PC-3 (cell line): Measurements from ENCODE around the gene SYDE1. TPM values are rescaled to one million over a fixed set of nuclear protein-coding genes. Genes with fewer than 3 reads are reported as not detected.
A peak's percentile ranks its signal among the peaks of the same experiment; 100 is the strongest.

Source experiments
- ATAC-seq: fragments of 200-7000 bp; cut with Tn5 transposase; 2 replicates; pipeline ENCODE4 v1.9.1; 2020; ENCODE audit warnings: mild to moderate bottlenecking, moderate library complexity
- BruUV-seq: library from RNA; stranded (reverse); fragments of 400-500 nt; replicated peaks from 2 replicates; lab custom pipeline; 2021; lab: Mats Ljungman, UMichigan
- CTCF ChIA-PET: fragments of 300-600 bp; sonication (Branson Sonifier 250); formaldehyde crosslinking; loops from one replicate; lab custom pipeline; 2022; ENCODE audit warnings: antibody characterized with exemption; lab: Charles Lee
- POLR2A ChIA-PET: fragments of 300-600 bp; sonication (Branson Sonifier 250); formaldehyde crosslinking; loops from one replicate; lab custom pipeline; 2022; ENCODE audit warnings: antibody characterized with exemption; ENCODE audit not compliant: unreplicated experiment; lab: Charles Lee
- DNase-seq: peaks from one replicate; pipeline ENCODE4 v3.0.0-alpha.2; 2015
- H2AFZ ChIP-seq: fragments of 300-600 bp; sonication (generic); 2 replicates; pipeline ENCODE4 v1.6.0; 2016; ENCODE audit warnings: antibody characterized with exemption, low read length
- H3F3A ChIP-seq: fragments of 300-600 bp; sonication (generic); one replicate; pipeline ENCODE4 v1.6.0; 2017; ENCODE audit warnings: antibody characterized with exemption, low read length, control low read depth, mild to moderate bottlenecking; ENCODE audit not compliant: unreplicated experiment
- H3K27ac ChIP-seq: fragments of 300-600 bp; sonication (generic); 2 replicates; pipeline ENCODE4 v1.5.1; 2016; ENCODE audit warnings: mild to moderate bottlenecking, low read length
- H3K27me3 ChIP-seq: fragments of 300-600 bp; sonication (generic); 2 replicates; pipeline ENCODE4 v1.6.1; 2016; ENCODE audit warnings: low read length, mixed read lengths
- H3K36me3 ChIP-seq: fragments of 300-600 bp; sonication (generic); 2 replicates; pipeline ENCODE4 v1.6.1; 2016; ENCODE audit warnings: low read depth, mixed run types, low read length, mixed read lengths
- H3K4me1 ChIP-seq: fragments of 300-600 bp; sonication (generic); 2 replicates; pipeline ENCODE4 v1.5.1; 2016; ENCODE audit warnings: low read length; ENCODE audit not compliant: insufficient read depth
- H3K4me2 ChIP-seq: fragments of 300-600 bp; sonication (generic); 2 replicates; pipeline ENCODE4 v1.6.0; 2016; ENCODE audit warnings: low read length
- H3K4me3 ChIP-seq: fragments of 300-600 bp; sonication (generic); 2 replicates; pipeline ENCODE4 v1.5.1; 2016; ENCODE audit warnings: mild to moderate bottlenecking, low read length, mixed read lengths
- H3K79me2 ChIP-seq: fragments of 300-600 bp; sonication (generic); 2 replicates; pipeline ENCODE4 v1.6.1; 2017; ENCODE audit warnings: low read length, mixed read lengths
- H3K9ac ChIP-seq: fragments of 300-600 bp; sonication (generic); 2 replicates; pipeline ENCODE4 v1.6.0; 2016; ENCODE audit warnings: mild to moderate bottlenecking, low read length
- H3K9me2 ChIP-seq: fragments of 300-600 bp; sonication (generic); replicated peaks from 2 replicates; pipeline ENCODE4 v1.6.1; 2016; ENCODE audit warnings: mixed run types, low read length, mixed read lengths
- H3K9me3 ChIP-seq: fragments of 300-600 bp; sonication (generic); 2 replicates; pipeline ENCODE4 v1.6.1; 2016; ENCODE audit warnings: low read length, mixed read lengths
- H4K20me1 ChIP-seq: fragments of 300-600 bp; sonication (generic); 2 replicates; pipeline ENCODE4 v1.6.1; 2016; ENCODE audit warnings: low read length, mixed read lengths
- EZH2 ChIP-seq: fragments of 300-600 bp; sonication (generic); IDR thresholded peaks from one replicate; pipeline ENCODE4 v1.6.1; 2017; ENCODE audit warnings: antibody characterized with exemption, mild to moderate bottlenecking, low read length; ENCODE audit not compliant: unreplicated experiment
- EZH2phosphoT487 ChIP-seq: fragments of 300-600 bp; sonication (generic); IDR thresholded peaks from 2 replicates; pipeline ENCODE4 v1.6.1; 2018; ENCODE audit warnings: mild to moderate bottlenecking, antibody characterized with exemption, low read length, borderline replicate concordance
- intact Hi-C: fragments of 100-400 bp; cut with micrococcal nuclease; formaldehyde crosslinking; loops from 2 replicates; pipeline ENCODE4 v1.9.0; 2023
- total RNA-seq: library from RNA; depleted of rRNA; stranded (reverse); fragments of >200 nt; gene quantifications from 2 replicates; pipeline ENCODE4 v1.2.3, GENCODE V29; 2014
- TF ChIP-seq, protein P1 (sequence below): fragments of 300-600 bp; sonication (generic); conservative IDR thresholded peaks from 2 replicates; pipeline ENCODE4 v1.5.1; 2017; ENCODE audit warnings: antibody characterized with exemption, low read depth, mild to moderate bottlenecking, low read length

SYDE1 gene
- total RNA-seq, 1 experiment from 2014 or later: 13.8 TPM

GRCh38 chr19:15149737-15150136 lies 42.5 kb downstream of the SYDE1 start:
- ChIA-PET CTCF (interaction anchor here (0.6 kb wide), 1 partner anchor 58 kb away, joined by 8 read pairs; no protein-coding TSS in a partner anchor), POLR2A (no interaction called here)
- Histone ChIP-seq H3K4me3 (no peak overlapping the region), H3F3A (no peaks in the 10 kb centered on the region), H3K79me2 (no peaks in the 10 kb centered on the region), H3K4me1 (no peaks in the 10 kb centered on the region), H3K36me3 (no peaks in the 10 kb centered on the region), H3K9me3 (0 out of 2 replicates have a peak, but pooled peaks cover under 1% of the 10 kb centered on the region), H4K20me1 (no peaks in the 10 kb centered on the region), H3K9me2 (no peaks in the 10 kb centered on the region), H3K9ac (no peak overlapping the region), H2AFZ (no peak overlapping the region), H3K27ac (no peak overlapping the region), H3K27me3 (no peaks in the 10 kb centered on the region), H3K4me2 (no peak overlapping the region)
- intact Hi-C loops: loop anchor here (1.0 kb wide), 3 partner anchors 48 to 278 kb away; no protein-coding TSS in a partner anchor
- BruUV-seq: no TSS peak
- TF ChIP-seq EZH2phosphoT487: no peak
- no peak for TF ChIP-seq EZH2
- TF ChIP-seq, protein P1, sequence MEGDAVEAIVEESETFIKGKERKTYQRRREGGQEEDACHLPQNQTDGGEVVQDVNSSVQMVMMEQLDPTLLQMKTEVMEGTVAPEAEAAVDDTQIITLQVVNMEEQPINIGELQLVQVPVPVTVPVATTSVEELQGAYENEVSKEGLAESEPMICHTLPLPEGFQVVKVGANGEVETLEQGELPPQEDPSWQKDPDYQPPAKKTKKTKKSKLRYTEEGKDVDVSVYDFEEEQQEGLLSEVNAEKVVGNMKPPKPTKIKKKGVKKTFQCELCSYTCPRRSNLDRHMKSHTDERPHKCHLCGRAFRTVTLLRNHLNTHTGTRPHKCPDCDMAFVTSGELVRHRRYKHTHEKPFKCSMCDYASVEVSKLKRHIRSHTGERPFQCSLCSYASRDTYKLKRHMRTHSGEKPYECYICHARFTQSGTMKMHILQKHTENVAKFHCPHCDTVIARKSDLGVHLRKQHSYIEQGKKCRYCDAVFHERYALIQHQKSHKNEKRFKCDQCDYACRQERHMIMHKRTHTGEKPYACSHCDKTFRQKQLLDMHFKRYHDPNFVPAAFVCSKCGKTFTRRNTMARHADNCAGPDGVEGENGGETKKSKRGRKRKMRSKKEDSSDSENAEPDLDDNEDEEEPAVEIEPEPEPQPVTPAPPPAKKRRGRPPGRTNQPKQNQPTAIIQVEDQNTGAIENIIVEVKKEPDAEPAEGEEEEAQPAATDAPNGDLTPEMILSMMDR: no peak
- ATAC-seq (no peak), DNase-seq (no peak)

- ATAC-seq: peak; percentile 52; the same call in 1 of the 2 replicates
- intact Hi-C loops: no loop called here
- Histone ChIP-seq H3K36me3 (no peaks in the 10 kb centered on the region; the same call in 1 of the 2 replicates), H3K27ac (no peak overlapping the region), H4K20me1 (no peaks in the 10 kb centered on the region), H3K27me3 (no peaks in the 10 kb centered on the region), H3K4me1 (no peaks in the 10 kb centered on the region), H3K9me2 (no peaks in the 10 kb centered on the region), H3K9ac (no peak overlapping the region), H3K4me2 (no peak overlapping the region), H3K4me3 (no peak overlapping the region), H3K9me3 (no peaks in the 10 kb centered on the region), H3F3A (no peaks in the 10 kb centered on the region), H2AFZ (no peak overlapping the region), H3K79me2 (no peaks in the 10 kb centered on the region)
- BruUV-seq: no TSS peak
- TF ChIP-seq EZH2: no peak
- TF ChIP-seq, protein P1: peak; percentile 79
- CTCF ChIA-PET: interaction anchor here (0.5 to 1.1 kb wide), 5 partner anchors 62 to 387 kb away, joined by 3 to 11 read pairs (median 3); no protein-coding TSS in a partner anchor
- POLR2A ChIA-PET: no interaction called here
- DNase-seq: peak; percentile 74
Observed at GRCh38 chr19:15154002-15154612, 46.9 kb downstream of the SYDE1 start.

- Histone ChIP-seq H3K4me2 (no peak overlapping the region), H3K27ac (no peak overlapping the region), H4K20me1 (no peaks in the 10 kb centered on the region), H3K79me2 (no peaks in the 10 kb centered on the region), H3K4me3 (no peak overlapping the region), H3K9me2 (no peaks in the 10 kb centered on the region), H3K4me1 (no peaks in the 10 kb centered on the region), H3F3A (no peaks in the 10 kb centered on the region), H3K9ac (no peak overlapping the region), H2AFZ (no peak overlapping the region), H3K27me3 (no peaks in the 10 kb centered on the region), H3K9me3 (no peaks in the 10 kb centered on the region), H3K36me3 (peaks cover 7% of the 10 kb centered on the region)
- intact Hi-C loops: no loop called here
- ATAC-seq (no peak), DNase-seq (no peak)
- TF ChIP-seq, protein P1: no peak
- TF ChIP-seq EZH2: no peak
- no peak for TF ChIP-seq EZH2phosphoT487
- CTCF ChIA-PET: no interaction called here
- no TSS peak for BruUV-seq
- POLR2A ChIA-PET: no interaction called here
Observed at GRCh38 chr19:15155296-15155695, 48.1 kb downstream of the SYDE1 start.
